Measurements from ENCODE around the gene PARD3B.

GRCh38 chr2:204988836-204989235, 443.6 kb downstream of the PARD3B start:
- TF ChIP-seq CTCF (IDR thresholded peaks at IDR 0.05) (no peak), POLR2A (IDR thresholded peaks at IDR 0.05) (no peak)

Data from lower leg skin (tissue), 3 donors.